BJ (cell line): ENCODE results near the gene GRAMD2A. TPM values are rescaled to one million over a fixed set of nuclear protein-coding genes. Genes with fewer than 3 reads are reported as not detected.
A peak's percentile ranks its signal among the peaks of the same experiment; 100 is the strongest.

Experiments used
- CTCF ChIA-PET: fragments of 350-600 bp; formaldehyde crosslinking; extraction: SDS; loops from one replicate; lab custom pipeline; 2021; ENCODE audit warnings: antibody characterized with exemption, inconsistent platforms; lab: Yijun Ruan, JAX
- POLR2A ChIA-PET: fragments of 300-600 bp; sonication (Branson Sonifier 250); formaldehyde crosslinking; extraction: SDS; loops from one replicate; lab custom pipeline; 2021; ENCODE audit warnings: antibody characterized with exemption; lab: Charles Lee
- DNase-seq: peaks from one replicate; pipeline ENCODE4 v3.0.0-alpha.2; 2011; ENCODE audit warnings: low read depth
- H3K27me3 ChIP-seq: 2 replicates; pipeline ENCODE4 v1.6.0; 2011; ENCODE audit warnings: low read length; ENCODE audit not compliant: control insufficient read depth, insufficient read depth
- H3K36me3 ChIP-seq: 2 replicates; pipeline ENCODE4 v1.5.1; 2011; ENCODE audit warnings: low read length; ENCODE audit not compliant: control insufficient read depth, insufficient read depth
- H3K4me3 ChIP-seq: 2 replicates; pipeline ENCODE4 v1.5.1; 2011; ENCODE audit warnings: low read depth, mild to moderate bottlenecking, control low read depth, low read length
- polyA plus RNA-seq: library from polyadenylated mRNA; depleted of rRNA; stranded (reverse); fragments of >200 nt; gene quantifications from 2 replicates; pipeline ENCODE4 v1.2.3, GENCODE V29; 2011
- TF ChIP-seq, protein P1 (sequence below): IDR thresholded peaks from 2 replicates; pipeline ENCODE4 v1.5.1; 2011; ENCODE audit warnings: low read depth, mild to moderate bottlenecking, control low read depth, inconsistent platforms, low read length, moderate library complexity; ENCODE audit not compliant: insufficient read depth

The GRAMD2A gene
- polyA plus RNA-seq, 1 experiment, result 0.21 TPM

DNA sequence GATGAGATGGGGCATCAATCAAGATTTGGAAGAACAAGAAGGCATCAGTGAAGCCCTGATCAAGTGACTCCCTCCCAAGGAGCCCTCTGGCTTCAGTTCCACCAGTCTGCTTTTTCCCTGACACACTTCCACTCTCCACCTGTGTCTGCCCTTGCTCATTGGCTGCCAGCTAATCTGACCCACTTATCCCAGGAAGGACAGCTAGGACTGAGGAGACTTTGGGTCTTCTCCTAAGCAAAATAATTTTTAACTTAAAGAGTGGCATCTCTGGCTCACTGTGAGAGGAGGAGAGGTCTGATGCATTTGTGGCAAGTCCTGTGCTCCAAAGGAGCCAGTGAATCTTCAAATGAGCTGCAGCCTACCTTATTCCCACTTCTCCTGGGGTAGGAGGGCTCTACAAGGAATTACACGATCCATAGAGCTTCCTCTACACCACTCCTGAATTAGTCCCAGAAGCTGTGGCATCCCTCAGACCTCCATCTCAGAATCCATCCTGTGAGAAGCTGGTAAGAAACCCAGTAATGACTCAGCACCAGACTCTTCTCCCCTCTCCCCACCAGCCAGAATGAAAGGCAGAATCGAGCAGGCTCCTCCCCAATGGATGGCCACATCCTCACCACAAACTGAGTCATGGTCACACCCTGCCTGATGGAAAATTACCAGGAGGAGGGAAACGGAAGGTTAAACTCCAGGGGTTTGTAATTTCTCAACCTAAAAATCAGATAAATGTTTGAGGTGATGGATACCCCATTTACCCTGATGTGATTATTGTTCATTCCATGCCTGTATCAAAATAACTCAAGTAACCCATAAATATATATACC lies 39.7 kb upstream of the GRAMD2A start:
- peak overlapping the region; percentile 34 for H3K4me3 ChIP-seq
- ChIA-PET CTCF (interaction anchor here (1.2 to 2.2 kb wide), 2 partner anchors 10 to 31 kb away, joined by 3 to 13 read pairs; no protein-coding TSS in a partner anchor), POLR2A (no interaction called here)
- H3K36me3 ChIP-seq, result peaks cover 9% of the 10 kb centered on the region
- peak; percentile 94 for DNase-seq
- no peaks in the 10 kb centered on the region for H3K27me3 ChIP-seq
- TF ChIP-seq, protein P1, sequence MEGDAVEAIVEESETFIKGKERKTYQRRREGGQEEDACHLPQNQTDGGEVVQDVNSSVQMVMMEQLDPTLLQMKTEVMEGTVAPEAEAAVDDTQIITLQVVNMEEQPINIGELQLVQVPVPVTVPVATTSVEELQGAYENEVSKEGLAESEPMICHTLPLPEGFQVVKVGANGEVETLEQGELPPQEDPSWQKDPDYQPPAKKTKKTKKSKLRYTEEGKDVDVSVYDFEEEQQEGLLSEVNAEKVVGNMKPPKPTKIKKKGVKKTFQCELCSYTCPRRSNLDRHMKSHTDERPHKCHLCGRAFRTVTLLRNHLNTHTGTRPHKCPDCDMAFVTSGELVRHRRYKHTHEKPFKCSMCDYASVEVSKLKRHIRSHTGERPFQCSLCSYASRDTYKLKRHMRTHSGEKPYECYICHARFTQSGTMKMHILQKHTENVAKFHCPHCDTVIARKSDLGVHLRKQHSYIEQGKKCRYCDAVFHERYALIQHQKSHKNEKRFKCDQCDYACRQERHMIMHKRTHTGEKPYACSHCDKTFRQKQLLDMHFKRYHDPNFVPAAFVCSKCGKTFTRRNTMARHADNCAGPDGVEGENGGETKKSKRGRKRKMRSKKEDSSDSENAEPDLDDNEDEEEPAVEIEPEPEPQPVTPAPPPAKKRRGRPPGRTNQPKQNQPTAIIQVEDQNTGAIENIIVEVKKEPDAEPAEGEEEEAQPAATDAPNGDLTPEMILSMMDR, result no peak

DNA sequence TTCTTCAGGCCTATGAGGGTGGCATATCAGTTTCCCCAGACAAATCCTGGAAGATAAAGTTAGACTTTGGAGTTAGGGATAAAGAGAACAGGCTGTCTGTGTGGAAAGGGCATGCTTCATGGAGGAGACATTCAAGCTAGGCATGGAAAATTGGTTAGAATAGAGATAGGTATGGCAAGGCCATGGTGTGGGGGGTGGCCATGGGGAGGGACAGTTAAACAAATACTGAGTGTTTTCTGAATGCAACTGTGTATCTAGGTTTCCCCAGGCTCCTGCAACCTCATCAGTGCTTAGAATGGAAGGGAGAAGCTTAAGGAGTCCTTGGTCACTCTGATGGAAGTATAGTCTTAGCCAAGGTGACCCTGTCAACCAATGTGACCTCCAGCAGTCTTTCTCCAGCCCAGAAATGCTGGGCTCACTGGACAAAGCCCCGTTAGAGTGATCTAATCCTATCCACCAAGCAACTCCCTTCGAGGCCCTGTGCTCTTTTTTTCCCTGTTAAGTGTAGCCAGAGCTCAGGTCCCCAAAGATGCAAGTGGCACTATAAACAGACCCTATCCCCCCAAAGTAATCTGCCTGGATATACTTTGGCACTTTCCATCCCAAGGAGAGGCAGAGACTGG lies 38.9 kb upstream of the GRAMD2A start:
- ChIA-PET CTCF (interaction anchor here (1.0 to 2.2 kb wide), 3 partner anchors 10 to 32 kb away, joined by 3 to 13 read pairs (median 3); no protein-coding TSS in a partner anchor), POLR2A (no interaction called here)
- H3K36me3 ChIP-seq, result peaks cover 5% of the 10 kb centered on the region
- peak overlapping the region; percentile 34 for H3K4me3 ChIP-seq
- no peaks in the 10 kb centered on the region for H3K27me3 ChIP-seq
- DNase-seq, result no peak
- TF ChIP-seq, protein P1, result no peak

DNA sequence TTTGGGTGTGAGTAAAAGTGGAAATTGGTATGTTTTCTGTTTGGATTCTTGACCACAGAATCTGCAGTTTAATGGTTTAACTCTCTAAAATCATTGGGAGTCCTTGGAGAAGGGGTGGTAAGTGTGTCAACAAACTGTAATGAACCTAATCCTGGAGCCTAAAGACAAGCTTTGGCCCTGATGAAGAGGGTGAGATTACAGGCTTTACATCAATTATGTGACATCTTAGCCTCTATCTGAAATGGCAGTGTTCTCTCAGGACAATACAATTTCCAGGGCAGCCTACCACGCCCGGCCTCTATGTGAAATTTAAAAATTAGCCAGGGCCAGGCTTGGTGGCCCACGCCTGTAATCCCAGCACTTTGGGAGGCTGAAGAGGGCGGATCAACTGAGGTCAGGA lies 37.7 kb upstream of the GRAMD2A start:
- TF ChIP-seq, protein P1, result no peak
- POLR2A ChIA-PET, result interaction anchor here (0.7 kb wide), 1 partner anchor 13 kb away, joined by 3 read pairs; no protein-coding TSS in a partner anchor
- H3K27me3 ChIP-seq, result no peaks in the 10 kb centered on the region
- no peak for DNase-seq
- CTCF ChIA-PET, result interaction anchor here (2.2 kb wide), 1 partner anchor 8 kb away, joined by 13 read pairs; no protein-coding TSS in a partner anchor
- no peak overlapping the region for H3K4me3 ChIP-seq
- H3K36me3 ChIP-seq, result no peaks in the 10 kb centered on the region; the same call in 1 of the 2 replicates

DNA sequence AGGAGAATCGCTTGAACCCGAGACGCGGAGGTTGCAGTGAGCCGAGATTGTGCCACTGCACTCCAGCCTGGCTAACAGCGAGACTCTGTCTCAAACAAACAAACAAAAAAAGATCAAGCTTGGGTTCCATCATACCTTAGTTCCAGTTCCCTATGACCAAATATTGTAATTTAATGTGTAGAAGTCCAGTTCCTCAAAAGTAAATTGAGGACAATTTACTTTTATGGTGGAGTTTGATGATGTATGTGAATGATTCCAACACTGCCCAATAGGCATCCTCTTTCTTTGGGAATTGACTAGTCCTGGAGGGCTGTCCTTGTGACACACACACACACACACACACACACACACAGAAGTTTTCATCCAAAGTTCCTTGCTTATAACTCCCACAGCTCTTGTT lies 36.2 kb upstream of the GRAMD2A start:
- CTCF ChIA-PET, result interaction anchor here (1.0 to 1.5 kb wide), 2 partner anchors 12 to 34 kb away, joined by 3 to 4 read pairs; no protein-coding TSS in a partner anchor
- TF ChIP-seq, protein P1, result no peak

More for the DNA sequence above, 36.2 kb upstream of the GRAMD2A start:
- POLR2A ChIA-PET, result interaction anchor here (0.6 kb wide), 1 partner anchor 240 kb away, joined by 4 read pairs; no protein-coding TSS in a partner anchor
- no peak overlapping the region for H3K4me3 ChIP-seq
- no peaks in the 10 kb centered on the region for H3K27me3 ChIP-seq
- DNase-seq, result no peak
- H3K36me3 ChIP-seq, result 0 out of 2 replicates have a peak, but pooled peaks cover 2% of the 10 kb centered on the region
